Aorta (tissue), 5 donors: Measurements from ENCODE around the gene FBXL7. TPM values are rescaled to one million over a fixed set of nuclear protein-coding genes. Genes with fewer than 3 reads are reported as not detected.

Experiments used
- ATAC-seq: fragments of 200-7000 bp; cut with Tn5 transposase; one replicate; pipeline ENCODE4 v1.9.1; 2022; ENCODE audit warnings: moderate library complexity; ENCODE audit not compliant: low FRiP score
- DNase-seq, 2 donors: peaks; one replicate each; pipeline ENCODE4 v3.0.0-alpha.2; 2020
- H3K27ac ChIP-seq, 2 donors: one replicate each; pipeline ENCODE4 v1.5.1; 2013; ENCODE audit warnings: low read length in 2 of 2, mild to moderate bottlenecking in 2 of 2, moderate library complexity in 2 of 2, control low read depth in 1 of 2, inconsistent platforms in 1 of 2, low read depth in 1 of 2
- H3K27me3 ChIP-seq, 2 donors: one replicate each; pipeline ENCODE4 v1.6.1; 2013; ENCODE audit warnings: control low read depth in 1 of 2, low read length in 1 of 2, mild to moderate bottlenecking in 1 of 2, moderate library complexity in 1 of 2; ENCODE audit not compliant: insufficient read depth in 2 of 2, control insufficient read depth in 1 of 2
- H3K36me3 ChIP-seq, 2 donors: one replicate each; pipeline ENCODE4 v1.6.1; 2013; ENCODE audit warnings: control low read depth in 1 of 2, low read length in 1 of 2, mild to moderate bottlenecking in 1 of 2; ENCODE audit not compliant: insufficient read depth in 2 of 2, control insufficient read depth in 1 of 2
- H3K4me1 ChIP-seq, 2 donors: one replicate each; pipeline ENCODE4 v1.6.1; 2013; ENCODE audit warnings: low read length in 2 of 2, control low read depth in 1 of 2, mild to moderate bottlenecking in 1 of 2, moderate library complexity in 1 of 2; ENCODE audit not compliant: insufficient read depth in 2 of 2, control insufficient read depth in 1 of 2
- H3K4me3 ChIP-seq, 2 donors: one replicate each; pipeline ENCODE4 v1.5.1; 2013; ENCODE audit warnings: low read length in 2 of 2, control low read depth in 1 of 2, mild to moderate bottlenecking in 1 of 2
- H3K9me3 ChIP-seq: one replicate; pipeline ENCODE4 v1.6.1; 2013; ENCODE audit warnings: mild to moderate bottlenecking, low read length; ENCODE audit not compliant: control insufficient read depth
- WGBS, 2 donors: extraction: QIAGEN DNeasy Blood & Tissue Kit; methylation state at CpG; one replicate each; pipeline ENCODE4 v1.1.7; 2013; 5-methylcytosine and 5-hydroxymethylcytosine counted together
- intact Hi-C, 2 donors: fragments of 100-400 bp; cut with DNase I; formaldehyde crosslinking; loops; one replicate each; pipeline versions ENCODE4 v1.14.2 to v1.15.0; 2022
- polyA plus RNA-seq, 2 donors: library from polyadenylated mRNA; stranded (reverse); fragments of 200-250 nt; gene quantifications; one replicate each; pipeline ENCODE4 v1.2.3, GENCODE V29; 2013
- total RNA-seq, 2 donors: library from RNA; stranded (reverse); fragmentation: NEBNext Ultra II Directional; extraction: Animal tissue kit (Norgen Biotek cat#: 25700); gene quantifications; one replicate each; pipeline ENCODE4 v1.2.1, GENCODE V29; 2021
- donor health status: healthy with polysubstance abuse.
- donor health status: Bipolar disorder and iron deficiency.
- donor health status: DM: no; HTN: no; CAD: no.
- donor health status: DM: no; HTN: no; CAD: no.
- donor health status: DM: yes; HTN: yes; CAD: no.

Gene FBXL7
- total and polyA plus RNA-seq, 4 donors: 3.9 to 32.7 (median 14.7) TPM

DNA sequence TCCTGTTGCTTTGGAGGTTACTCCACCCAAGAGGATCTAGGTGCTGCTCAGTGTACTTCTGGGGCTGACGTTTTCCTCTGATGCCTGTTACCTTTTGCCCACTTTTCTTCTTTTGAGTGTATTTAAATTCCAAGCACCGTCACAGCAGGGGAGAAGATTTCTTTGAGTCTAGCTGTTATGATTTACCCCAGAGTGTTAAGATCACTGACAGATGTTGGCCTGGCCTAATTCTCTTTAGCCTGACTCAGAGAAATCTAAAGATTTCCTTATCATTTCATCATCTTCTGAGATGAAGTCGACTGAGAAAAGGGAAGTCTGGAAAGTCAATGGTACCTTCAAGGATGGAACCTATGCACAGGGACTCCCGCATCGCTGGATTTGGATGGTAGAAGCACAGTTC lies 191.5 kb downstream of the FBXL7 start:
- no peak for ATAC-seq
- 82 to 85% methylated on average over 5 of the region's 5 CpGs for WGBS, 2 donors
- Histone ChIP-seq H3K36me3 (no peaks in the 10 kb centered on the region), H3K4me1 (peaks cover 0 to 20% of the 10 kb centered on the region in 2 donors), H3K4me3 (no peak overlapping the region), H3K9me3 (no peaks in the 10 kb centered on the region), H3K27ac (no peak overlapping the region), H3K27me3 (no peaks in the 10 kb centered on the region)
- no peak for DNase-seq
- intact Hi-C loops: loop anchor here in 1 of 2 donors (10.0 kb wide), 1 partner anchor 67 kb away; no protein-coding TSS in a partner anchor

DNA sequence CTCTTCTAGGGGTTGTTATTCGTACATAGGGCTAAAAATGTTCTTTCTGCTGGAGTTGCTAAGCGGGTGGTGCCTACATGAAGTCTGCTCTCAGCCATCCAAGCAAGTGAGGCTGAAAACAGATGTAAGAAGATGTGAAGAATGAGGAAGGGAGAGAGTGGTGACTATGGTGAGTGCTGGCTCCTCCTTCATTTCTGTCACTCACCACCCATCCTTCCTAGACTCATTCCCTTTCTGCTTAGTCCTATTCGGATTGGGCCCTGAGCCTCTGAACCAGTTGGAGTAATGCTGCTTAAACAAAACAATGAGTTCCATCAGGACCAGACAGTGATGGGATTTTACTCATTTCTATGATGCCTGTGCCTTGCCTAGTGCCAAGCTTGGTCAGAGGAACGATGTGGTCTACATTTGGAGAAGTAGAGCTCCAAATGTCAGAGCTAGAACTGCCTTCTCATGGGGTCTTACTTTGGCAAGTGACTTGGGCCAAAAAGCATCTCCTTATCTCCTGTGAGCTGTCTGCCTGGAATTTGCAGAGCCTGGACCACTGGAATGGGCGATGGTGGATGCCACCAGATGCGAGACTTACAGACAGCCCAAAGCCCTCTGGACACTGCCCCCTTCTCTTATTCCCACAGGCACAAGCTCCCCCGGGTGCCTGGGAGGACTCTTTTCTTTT lies 192.9 kb downstream of the FBXL7 start:
- Histone ChIP-seq H3K27me3 (no peaks in the 10 kb centered on the region), H3K36me3 (no peaks in the 10 kb centered on the region), H3K9me3 (no peaks in the 10 kb centered on the region), H3K4me1 (peaks cover 0 to 20% of the 10 kb centered on the region in 2 donors), H3K4me3 (no peak overlapping the region), H3K27ac (peak overlapping the region in 1 of 2 donors; percentile 6)
- 66 to 79% methylated on average over 7 of the region's 7 CpGs for WGBS, 2 donors
- no peak for ATAC-seq
- DNase-seq: no peak
- intact Hi-C loops: loop anchor here in 1 of 2 donors (10.0 kb wide), 1 partner anchor 68 kb away; no protein-coding TSS in a partner anchor

GRCh38 chr5:15693382-15693728 lies 193.4 kb downstream of the FBXL7 start:
- ATAC-seq: no peak
- intact Hi-C loops: loop anchor here in 1 of 2 donors (10.0 kb wide), 1 partner anchor 69 kb away; no protein-coding TSS in a partner anchor
- peak in 1 of 2 donors; percentile 50 for DNase-seq
- Histone ChIP-seq H3K4me3 (no peak overlapping the region), H3K9me3 (no peaks in the 10 kb centered on the region), H3K27me3 (no peaks in the 10 kb centered on the region), H3K27ac (no peak overlapping the region), H3K36me3 (no peaks in the 10 kb centered on the region), H3K4me1 (peaks cover 0 to 20% of the 10 kb centered on the region in 2 donors)
- WGBS, 2 donors: 96 to 97% methylated on average over 6 of the region's 6 CpGs

- H3K4me1 ChIP-seq: peaks cover 0 to 20% of the 10 kb centered on the region in 2 donors
- H3K9me3 ChIP-seq: no peaks in the 10 kb centered on the region
- DNase-seq (no peak), ATAC-seq (peak; percentile 39)
- H3K4me3 ChIP-seq: no peak overlapping the region
- H3K36me3 ChIP-seq: no peaks in the 10 kb centered on the region
- H3K27ac ChIP-seq: no peak overlapping the region
- H3K27me3 ChIP-seq: no peaks in the 10 kb centered on the region
- WGBS, 2 donors: 81 to 87% methylated on average over 6 of the region's 6 CpGs
- intact Hi-C loops: loop anchor here in 1 of 2 donors (10.0 kb wide), 1 partner anchor 69 kb away; no protein-coding TSS in a partner anchor
These were observed 194.0 kb downstream of the FBXL7 start for GRCh38 chr5:15693933-15694332.

DNA sequence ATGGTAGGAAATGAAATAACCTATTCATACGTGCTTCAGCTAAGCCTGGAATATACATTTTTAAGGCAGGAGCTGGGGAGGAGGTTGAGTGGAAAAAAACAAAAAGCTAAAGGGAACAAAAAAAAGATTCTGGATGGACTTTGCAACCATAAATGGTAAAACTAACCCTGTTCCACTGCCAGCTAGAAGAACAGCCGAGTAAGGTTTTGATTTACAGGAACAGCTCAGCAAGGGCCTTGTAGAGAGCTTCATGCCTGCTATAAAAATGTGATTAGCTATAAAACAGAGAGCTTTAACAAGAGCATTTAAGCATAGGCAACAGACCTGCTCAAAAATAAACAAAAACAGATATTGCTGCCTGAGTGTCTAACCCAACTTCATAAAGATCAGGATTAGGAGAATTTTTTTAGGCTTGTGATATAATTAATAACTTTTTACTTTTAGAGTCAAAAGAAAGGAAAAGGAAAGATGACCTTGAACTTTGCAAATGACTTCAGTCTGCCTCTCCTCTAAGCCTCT lies 194.8 kb downstream of the FBXL7 start:
- Histone ChIP-seq H3K4me3 (no peak overlapping the region), H3K9me3 (no peaks in the 10 kb centered on the region), H3K27ac (peak overlapping the region; percentile 82 to 89), H3K27me3 (no peaks in the 10 kb centered on the region), H3K36me3 (no peaks in the 10 kb centered on the region), H3K4me1 (peaks cover 0 to 20% of the 10 kb centered on the region in 2 donors)
- ATAC-seq: peak; percentile 69
- DNase-seq: no peak
- intact Hi-C loops: loop anchor here in 1 of 2 donors (10.0 kb wide), 1 partner anchor 70 kb away; no protein-coding TSS in a partner anchor
- WGBS, 2 donors: 6 to 8% methylated on average over 2 of the region's 2 CpGs

DNA sequence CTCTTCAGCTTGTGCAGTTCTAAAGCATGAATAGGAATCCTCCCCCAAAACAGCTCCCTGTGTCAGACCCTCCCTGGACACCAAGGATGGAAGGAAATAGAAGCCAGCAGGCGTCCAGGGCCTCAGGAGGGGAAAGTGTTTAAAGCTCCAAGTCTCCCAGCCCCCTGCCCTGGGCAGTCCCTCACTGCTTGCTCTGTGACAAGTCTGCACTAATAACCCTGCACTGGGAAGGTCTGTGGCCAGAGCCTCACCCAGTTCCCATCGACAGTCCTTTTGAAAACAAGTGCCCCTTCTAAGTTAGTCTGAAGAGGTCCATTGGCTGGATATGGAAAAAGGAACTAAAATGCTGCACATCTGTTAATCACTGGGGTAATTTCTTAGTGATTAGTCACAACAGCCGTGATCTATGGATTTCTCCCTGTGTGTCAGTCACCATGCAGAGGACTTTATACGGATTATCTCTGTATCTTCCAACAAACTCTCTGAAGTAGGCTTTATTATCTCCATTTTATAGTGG lies 195.3 kb downstream of the FBXL7 start:
- no peak for DNase-seq
- WGBS, 2 donors: 16 to 18% methylated on average over 4 of the region's 4 CpGs
- no peak for ATAC-seq
- Histone ChIP-seq H3K4me1 (peaks cover 0 to 20% of the 10 kb centered on the region in 2 donors), H3K9me3 (no peaks in the 10 kb centered on the region), H3K27me3 (no peaks in the 10 kb centered on the region), H3K36me3 (no peaks in the 10 kb centered on the region), H3K4me3 (no peak overlapping the region), H3K27ac (peak overlapping the region; percentile 82 to 89)
- intact Hi-C loops: loop anchor here in 1 of 2 donors (10.0 kb wide), 1 partner anchor 70 kb away; no protein-coding TSS in a partner anchor

DNA sequence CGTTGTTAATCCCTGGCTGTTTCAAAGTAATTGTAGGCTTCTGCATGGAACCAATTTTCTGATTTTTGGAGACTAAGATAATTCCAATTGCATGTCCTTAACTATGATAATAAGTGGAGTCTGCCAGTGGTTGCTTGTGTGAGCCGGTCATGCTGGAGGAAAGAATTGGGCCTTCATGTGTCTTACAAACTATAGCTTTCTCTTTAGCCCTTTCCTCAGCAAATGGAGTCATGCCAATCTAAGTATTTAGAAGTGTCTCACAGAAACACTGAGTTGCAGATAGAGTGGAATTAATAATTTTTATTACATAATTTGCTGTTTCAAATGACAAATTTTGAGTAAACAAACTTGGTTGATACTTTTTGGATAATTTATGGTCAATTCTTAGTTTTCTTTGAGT lies 200.4 kb downstream of the FBXL7 start:
- H3K4me3 ChIP-seq: no peak overlapping the region
- intact Hi-C loops: no loop called here
- H3K9me3 ChIP-seq: no peaks in the 10 kb centered on the region
- no peak overlapping the region for H3K27ac ChIP-seq
- H3K36me3 ChIP-seq: no peaks in the 10 kb centered on the region
- H3K4me1 ChIP-seq: peaks cover 3 to 11% of the 10 kb centered on the region in 2 donors
- no peak for DNase-seq
- WGBS, 2 donors: 42 to 62% methylated on average over 2 of the region's 2 CpGs
- no peaks in the 10 kb centered on the region for H3K27me3 ChIP-seq
- no peak for ATAC-seq

- no peaks in the 10 kb centered on the region for H3K9me3 ChIP-seq
- H3K36me3 ChIP-seq: no peaks in the 10 kb centered on the region
- intact Hi-C loops: no loop called here
- H3K4me1 ChIP-seq: peaks cover 3 to 5% of the 10 kb centered on the region in 2 donors
- no peaks in the 10 kb centered on the region for H3K27me3 ChIP-seq
- 87 to 90% methylated on average over 9 of the region's 9 CpGs for WGBS, 2 donors
- no peak overlapping the region for H3K4me3 ChIP-seq
- H3K27ac ChIP-seq: no peak overlapping the region
- ATAC-seq: no peak
- no peak for DNase-seq
These were observed 202.1 kb downstream of the FBXL7 start for GRCh38 chr5:15702102-15702501.
